Skin of body (tissue), 2 donors: ENCODE data around the gene ZNF124. TPM values are rescaled to one million over a fixed set of nuclear protein-coding genes. Genes with fewer than 3 reads are reported as not detected.
"Not testable (repeated sequence)": the region's sequence is repeated elsewhere in the genome, so short reads cannot be mapped to it uniquely, and the experiment has no call there.

Source experiments
- DNase-seq: peaks from one replicate; lab custom pipeline; 2025; lab: John Stamatoyannopoulos, UW
- total RNA-seq: library from RNA; depleted of rRNA; stranded (reverse); fragments of >200 nt; gene quantifications from one replicate; pipeline ENCODE4 v1.2.3, GENCODE V29; 2014

ZNF124 gene
- total RNA-seq, 1 donor from 2014 or later = 54.8 TPM

DNA sequence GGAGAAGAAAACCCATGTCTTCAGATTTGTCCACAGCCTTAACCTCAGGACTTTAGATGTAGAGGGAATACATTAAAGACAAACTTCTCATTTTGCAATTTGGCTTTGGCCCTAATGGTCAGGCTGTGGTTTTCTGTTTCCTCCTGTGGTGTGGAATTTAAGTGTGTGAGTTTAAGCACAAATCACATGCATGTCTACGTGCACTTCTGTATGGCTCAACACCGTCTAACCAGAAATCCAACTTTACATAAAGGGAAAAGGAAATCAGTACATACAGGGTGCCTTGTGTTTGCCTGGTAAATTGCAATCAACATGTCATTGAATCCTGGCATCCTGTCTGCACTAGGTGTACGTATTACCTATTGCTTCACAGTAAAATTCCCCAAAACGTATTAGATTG lies 1.2 kb upstream of the ZNF124 start:
- DNase-seq = no peak

DNA sequence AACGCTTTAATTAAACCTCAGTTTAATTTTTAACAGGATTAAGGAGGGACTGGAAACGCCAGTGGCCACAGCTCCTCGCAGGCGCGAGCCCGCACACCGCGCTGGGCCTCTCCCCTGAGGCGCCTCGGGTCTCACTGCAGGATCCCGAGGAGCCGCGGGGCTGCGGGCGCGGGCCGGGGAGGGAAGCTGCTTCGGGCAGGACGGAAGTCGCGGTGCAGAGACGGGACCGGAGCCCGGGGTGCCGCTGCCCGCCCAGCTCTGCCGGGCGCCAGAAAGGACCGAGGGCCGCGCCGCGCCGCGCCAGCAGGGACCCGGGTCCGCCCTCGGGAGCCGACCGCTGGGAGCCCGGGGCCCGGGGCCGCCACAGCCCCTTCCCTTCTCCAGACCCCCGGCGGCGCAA lies 377 bp downstream of the ZNF124 start:
- DNase-seq = not testable (repeated sequence)

DNA sequence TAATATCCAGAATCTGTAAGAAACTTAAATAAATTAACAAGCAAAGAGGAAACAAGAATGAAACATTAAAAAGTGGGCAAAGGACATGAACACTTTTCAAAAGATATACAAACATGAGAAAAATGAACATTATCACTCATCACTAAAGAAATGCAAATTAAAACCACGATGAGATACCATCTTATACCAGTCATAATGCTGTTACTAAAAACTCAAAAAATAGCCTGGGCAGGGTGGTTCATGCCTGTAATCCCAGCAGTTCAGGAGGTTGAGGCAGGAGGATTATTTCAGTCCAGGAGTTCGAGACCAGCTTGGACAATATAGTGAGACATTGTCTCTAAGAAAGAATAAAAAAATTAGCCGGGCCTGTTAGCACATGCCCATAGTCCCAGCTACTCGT lies 6.1 kb downstream of the ZNF124 start:
- DNase-seq = no peak

DNA sequence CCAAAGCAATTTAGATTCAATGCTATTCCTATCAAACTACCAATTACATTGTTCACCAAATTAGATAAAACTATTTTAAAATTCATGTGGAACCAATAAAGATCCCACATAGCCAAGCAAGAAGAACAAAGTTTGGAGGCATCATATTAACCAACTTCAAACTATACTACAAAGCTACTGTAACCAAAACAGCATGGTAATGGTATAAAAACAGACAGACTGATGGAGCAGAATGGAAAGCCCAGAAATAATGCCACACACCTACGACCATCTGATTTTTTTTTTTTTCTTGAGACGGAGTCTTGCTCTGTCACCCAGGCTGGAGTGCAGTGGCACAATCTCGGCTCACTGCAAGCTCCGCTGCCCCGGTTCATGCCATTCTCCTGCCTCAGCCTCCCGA lies 7.1 kb downstream of the ZNF124 start:
- no peak for DNase-seq

DNA sequence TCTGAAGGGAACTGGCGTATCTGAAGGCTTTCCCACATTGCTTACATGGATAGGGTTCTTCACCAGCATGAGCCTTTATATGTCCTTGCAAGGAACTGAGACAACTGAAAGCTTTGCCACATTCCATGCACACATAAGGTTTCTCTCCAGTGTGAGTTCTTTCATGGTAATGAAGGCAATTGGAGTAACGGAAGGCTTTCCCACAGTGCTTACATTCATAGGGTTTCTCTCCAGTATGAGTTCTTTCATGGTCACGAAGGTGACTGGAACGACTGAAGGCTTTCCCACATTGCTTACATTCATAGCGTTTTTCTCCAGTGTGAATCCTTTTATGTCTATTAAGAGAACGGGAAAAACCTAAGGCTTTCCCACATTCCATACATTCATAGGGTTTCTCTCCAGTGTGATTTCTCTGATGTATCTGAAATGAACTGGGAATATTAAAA lies 15.0 kb downstream of the ZNF124 start:
- no peak for DNase-seq

DNA sequence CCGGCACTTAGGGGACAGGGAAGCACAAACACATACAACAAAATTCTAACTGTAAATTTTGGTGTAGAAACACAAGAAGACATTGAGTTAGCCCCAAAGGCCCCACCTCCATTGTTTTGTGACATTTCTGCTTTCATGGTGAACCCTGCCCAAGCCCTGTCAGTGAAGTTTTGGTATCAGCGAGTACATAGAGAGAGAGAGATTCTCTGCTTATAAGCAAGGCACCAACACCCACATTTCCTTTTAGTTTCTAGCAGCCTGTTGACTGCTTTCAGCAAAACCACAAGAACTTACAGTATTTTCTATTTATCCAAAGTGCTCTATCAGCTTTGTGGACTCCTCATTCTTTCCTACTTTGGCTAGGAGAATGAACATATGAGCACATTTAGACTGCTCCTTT lies 24.0 kb downstream of the ZNF124 start:
- no peak for DNase-seq

DNA sequence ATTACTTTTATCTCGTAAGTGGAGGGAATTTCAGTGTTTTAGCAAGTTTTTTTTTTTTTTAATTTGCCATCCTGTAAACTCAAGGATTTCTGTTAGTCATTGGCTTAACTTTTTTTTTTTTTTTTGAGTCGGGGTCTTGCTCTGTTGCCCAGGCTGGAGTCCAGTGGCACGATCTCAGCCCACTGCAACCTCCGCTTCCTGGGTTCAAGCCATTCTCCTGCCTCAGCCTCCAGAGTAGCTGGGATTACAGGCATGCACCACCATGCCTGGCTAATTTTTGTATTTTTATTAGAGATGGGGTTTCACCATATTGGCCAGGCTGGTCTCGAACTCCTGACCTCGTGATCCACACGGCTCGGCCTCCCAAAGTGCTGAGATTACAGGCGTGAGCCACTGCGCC lies 24.7 kb downstream of the ZNF124 start:
- DNase-seq = not testable (repeated sequence)

DNA sequence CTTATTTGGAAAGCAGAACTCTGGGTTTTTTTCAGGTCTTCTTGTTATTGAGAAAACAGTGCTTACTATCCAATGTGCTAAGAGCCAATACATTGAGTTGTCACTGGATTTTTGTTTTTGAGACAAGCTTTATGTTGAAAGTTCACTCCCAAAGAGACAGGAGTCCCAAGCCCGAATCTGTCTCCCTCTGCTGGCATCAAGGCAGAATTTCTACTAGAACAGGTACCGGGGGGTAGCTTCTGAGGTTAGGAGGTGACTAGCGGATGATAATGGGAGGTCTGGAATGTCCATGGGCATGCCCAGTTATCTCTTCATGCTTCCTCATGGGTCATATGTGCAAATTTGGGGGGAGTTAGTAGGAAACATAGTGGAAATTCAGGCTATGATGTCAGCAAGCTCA lies 25.1 kb downstream of the ZNF124 start:
- DNase-seq = no peak

DNA sequence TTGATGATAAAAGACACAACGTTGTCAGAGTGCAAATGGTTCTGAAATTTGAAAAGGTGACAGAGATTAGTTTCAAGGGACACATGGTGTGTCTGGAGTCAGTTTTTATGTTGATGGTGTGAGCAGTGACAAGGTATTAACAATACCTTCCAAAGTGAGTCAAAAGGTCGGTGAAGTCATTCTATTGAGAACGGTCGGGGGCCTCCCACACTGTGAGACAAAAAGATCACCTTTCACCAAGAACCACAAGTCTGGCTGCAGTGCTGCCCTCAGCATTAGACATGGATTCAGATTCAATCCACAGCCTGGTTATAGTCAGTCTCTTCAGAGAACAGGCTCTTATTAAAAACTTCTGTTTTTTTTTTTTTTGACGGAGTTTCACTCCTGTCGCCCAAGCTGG lies 26.5 kb downstream of the ZNF124 start:
- no peak for DNase-seq

DNA sequence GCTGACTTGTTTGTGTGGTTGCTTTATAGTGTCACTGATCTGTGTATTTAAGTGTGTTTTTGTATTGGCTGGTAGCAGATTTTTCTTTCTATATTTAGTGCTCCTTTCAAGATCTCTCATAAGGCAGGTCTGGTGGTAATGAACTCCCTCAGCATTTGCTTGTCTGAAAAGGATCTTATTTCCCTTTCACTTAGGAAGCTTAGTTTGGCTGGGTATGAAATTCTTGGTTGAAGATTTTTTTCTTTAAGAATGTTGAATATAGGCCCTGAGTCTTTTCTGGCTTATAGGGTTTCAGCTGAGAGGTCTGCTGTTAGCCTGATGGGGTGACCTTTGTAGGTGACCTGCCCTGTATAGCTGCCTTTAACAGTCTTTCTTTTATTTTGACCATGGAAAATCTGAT lies 32.3 kb downstream of the ZNF124 start:
- not testable (repeated sequence) for DNase-seq

DNA sequence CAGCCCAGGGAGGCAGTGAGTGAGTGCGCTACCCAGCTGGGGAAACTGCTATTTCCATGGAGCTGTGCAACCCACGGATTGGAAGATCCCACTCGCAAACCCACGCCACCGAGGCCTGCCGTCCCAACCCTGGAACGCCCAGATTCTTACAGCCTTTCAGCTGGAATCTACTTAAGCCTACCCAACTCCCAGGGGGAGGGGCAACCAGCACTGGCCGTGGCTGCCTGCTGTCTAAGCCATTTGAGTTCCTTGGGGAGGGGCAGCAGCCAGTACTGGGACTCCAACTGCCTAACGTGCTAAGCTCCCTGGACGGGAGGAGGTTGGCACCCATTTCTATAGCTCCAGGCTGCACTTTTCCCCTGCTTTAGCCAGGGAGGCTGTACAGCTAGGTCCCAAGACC lies 40.6 kb downstream of the ZNF124 start:
- DNase-seq = no peak

DNA sequence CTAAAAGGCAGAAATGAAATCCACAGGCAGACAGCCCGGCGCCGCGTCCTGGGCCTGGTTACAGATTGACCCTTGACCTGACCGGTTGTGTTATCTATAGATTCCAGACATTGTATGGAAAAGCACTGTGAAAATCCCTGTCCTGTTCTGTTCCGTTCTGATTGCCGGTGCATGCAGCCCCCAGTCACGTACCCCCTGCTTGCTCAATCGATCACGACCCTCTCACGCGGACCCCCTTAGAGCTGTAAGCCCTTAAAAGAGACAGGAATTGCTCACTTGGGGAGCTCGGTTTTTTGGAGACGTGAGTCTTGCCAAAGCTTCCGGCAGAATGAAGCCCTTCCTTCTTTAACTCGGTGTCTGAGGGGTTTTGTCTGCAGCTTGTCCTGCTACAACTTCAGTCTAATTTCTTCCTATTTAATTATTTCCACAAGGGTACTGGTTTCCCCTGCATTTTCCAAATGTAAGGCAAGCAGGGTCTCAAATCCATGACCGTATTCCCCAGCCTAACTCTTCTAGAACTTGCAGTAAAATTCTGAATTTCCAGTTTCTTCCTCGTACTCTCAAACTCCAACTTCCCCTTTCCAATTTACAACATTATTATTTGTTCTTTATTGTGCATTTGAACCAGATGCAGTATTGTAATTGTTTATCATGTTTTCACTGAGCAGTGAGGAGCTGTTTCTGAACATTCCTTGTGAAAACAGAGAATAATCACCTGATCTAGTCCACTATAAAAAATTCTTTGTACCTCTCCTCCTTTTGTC lies 44.1 kb downstream of the ZNF124 start:
- DNase-seq = not testable (repeated sequence)

DNA sequence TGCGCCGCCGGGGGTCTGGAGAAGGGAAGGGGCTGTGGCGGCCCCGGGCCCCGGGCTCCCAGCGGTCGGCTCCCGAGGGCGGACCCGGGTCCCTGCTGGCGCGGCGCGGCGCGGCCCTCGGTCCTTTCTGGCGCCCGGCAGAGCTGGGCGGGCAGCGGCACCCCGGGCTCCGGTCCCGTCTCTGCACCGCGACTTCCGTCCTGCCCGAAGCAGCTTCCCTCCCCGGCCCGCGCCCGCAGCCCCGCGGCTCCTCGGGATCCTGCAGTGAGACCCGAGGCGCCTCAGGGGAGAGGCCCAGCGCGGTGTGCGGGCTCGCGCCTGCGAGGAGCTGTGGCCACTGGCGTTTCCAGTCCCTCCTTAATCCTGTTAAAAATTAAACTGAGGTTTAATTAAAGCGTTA lies 45.2 kb downstream of the ZNF124 start:
- not testable (repeated sequence) for DNase-seq

DNA sequence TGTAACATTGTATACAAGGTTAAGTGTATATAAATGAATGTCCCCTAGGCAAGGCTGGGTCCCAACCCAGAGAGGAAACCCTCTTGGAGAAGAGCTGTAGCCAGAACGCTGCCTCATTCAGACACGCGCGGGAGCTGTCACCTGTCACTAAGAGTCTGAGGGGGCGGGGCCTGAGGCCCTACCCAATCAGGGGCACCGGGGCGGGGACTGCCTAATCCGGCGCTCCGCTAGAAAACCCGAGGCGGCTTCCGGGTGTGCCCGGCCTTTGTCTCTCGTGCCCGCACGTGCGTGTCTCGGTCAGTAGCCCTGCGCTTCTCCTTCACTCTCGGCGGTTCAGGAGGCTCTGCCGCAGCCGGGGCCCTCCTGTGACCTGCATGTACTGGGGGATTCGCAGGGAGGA lies 45.7 kb downstream of the ZNF124 start:
- not testable (repeated sequence) for DNase-seq

DNA sequence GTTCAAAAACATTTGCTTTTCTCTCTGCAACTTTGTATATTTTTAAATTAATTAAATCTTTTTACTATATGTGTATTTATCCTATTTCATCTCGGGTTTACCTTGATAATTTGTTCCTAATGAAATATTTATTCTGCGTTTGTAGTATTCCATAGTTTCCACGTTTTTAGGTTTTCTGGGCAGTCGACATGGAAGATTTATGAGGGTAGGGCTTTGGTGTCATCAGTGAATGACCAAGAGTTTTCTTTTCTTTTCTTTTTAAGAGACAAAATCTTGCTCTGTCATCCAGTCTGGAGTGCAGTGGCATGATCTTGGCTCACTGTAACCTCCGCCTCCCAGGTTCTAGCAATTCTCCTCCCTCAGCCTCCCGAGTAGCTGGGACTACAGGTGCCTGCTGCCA lies 50.4 kb downstream of the ZNF124 start:
- DNase-seq = no peak

DNA sequence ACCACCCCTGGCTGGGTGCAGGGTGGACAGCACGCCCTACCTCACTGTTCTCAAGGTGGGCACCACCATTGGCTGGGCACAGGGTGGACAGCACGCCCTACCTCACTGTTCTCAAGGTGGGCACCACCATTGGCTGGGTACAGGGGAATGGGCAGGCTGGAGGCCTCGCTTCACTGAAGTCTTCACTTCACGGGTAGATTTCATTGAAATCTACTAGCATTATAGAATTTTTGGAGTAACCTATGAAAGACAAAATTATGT lies 51.5 kb downstream of the ZNF124 start:
- not testable (repeated sequence) for DNase-seq

DNA sequence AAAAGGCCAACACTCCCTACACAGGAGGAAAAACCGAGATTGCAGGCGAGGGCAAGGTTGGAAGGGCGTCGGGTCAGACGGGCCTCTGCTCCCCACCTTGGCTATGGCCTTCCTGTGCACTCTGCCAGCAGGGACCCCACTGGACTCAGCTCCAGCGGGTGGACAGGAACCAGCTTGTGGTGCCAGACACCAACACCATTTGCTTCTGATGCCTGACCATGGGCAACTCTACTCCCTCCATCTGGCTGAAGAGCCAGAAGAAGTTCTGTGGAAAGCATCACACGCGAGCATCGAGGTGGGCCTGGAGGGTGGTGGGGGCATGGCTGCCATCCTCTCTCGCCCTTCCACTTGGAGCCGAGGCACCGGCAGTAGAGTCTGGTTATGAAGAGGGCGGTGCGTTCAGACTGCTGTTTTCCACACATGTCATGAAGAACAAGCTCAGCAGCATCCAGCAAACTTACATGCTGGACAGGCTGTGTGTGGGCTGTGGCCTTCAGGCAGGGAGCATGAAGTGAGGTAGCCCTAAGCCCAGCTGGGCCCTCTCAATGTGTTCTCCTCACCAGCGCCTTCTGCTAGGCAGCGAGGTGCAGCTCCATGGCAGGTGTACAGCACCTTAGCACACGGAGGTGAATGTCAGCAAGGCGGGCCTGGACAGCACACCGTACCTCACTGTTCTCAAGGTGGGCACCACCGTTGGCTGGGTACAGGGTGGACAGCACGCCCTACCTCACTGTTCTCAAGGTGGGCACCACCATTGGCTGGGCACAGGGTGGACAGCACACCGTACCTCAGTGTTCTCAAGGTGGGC lies 52.0 kb downstream of the ZNF124 start:
- no peak for DNase-seq

DNA sequence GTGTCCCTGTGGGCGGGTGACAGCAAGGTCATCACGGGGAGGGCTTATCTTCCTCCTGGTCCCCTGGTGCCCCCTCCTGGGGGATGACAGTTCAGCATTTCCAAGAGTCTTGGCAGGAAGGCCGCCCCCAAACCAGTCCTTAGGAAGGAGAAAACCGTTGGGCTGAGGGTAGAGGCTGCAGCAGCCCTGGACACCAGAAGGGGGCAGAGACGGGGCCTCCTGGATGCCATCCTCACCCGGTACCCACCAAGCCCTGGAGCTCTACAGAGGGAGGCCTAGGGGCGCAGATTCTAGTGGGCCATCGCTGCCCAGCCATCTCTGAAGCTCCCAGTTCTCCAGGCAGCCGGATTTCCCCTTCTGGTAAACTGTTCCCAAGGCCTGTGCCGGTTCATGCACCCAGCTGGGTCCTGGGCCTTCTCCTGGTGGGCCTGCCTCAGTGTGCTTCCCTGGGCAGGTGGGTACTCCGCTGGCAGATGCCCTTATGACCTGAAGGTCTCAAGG lies 52.8 kb downstream of the ZNF124 start:
- no peak for DNase-seq

DNA sequence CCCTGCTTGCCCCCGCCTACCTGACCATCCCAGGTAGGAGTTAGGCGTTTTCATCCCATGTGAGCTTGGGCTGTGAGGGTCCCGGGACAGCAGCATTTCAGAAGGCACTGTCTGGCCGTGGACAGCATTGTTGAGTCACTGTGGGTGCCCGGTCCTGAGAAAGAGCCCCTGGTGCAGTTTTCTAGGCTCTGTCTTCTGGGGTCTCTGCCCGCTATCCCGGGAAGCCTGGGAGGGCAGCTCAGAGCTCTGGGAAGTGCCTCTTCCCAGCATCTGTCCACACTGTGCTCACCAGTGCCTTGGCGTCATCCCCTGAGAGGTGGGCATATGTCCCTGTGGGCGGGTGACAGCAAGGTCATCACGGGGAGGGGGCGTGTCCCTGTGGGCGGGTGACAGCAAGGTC lies 56.3 kb downstream of the ZNF124 start:
- no peak for DNase-seq

DNA sequence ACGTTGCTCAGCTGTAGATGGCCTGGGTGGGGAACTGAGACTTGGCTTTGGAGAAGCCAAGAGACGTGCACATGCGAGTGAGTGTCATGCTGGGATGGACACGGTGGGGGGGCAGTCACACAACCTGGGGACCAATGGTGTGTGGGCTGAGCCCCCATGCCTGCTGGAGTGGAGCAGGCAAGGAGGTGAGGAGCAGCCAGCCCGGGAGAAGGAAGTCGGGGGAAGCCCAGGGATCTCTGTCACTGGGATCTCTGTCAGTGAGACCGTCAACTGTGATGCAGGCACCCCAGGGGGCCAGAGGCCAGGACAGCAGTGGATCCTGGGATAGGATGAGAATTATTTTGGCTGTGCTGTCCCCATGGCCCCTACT lies 56.7 kb downstream of the ZNF124 start:
- DNase-seq = no peak

DNA sequence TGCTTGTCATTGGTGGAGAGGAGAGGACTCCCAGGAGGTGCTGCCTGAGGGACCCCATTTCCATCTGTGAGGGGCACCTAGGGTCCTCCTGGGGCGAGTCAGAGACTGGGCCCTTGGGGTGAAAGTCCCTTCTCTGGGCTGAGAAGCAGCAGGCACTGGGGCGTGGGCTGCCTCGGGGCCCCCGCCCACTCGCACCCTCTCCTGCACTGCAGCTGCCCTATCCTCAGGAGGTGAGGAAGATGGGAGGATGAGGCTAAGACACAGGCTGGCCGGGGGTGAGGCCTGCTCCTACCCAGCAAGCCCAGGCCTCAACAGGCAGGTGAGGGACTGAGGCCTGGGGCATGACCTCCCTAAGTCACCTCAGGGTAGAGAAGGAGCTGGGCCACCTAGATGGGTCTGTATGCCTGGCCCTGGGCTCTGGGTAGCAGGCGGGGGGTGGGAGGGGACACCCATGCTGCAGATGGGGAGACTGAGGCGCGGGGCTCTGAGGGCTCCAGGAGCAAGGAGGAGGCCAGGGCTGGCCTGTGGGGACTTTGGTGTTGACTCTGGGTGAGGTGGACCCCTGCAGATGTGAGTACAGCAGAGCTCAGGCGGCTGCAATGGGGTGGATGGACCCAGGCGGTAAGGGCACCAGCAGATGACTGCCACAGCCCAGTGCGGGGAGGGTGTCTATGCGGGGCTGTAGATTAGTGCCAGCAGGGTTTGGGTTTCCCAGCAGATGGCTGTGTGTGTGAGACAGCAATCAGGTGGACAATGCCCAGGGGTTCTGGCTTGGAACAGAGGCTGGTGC lies 57.3 kb downstream of the ZNF124 start:
- no peak for DNase-seq

DNA sequence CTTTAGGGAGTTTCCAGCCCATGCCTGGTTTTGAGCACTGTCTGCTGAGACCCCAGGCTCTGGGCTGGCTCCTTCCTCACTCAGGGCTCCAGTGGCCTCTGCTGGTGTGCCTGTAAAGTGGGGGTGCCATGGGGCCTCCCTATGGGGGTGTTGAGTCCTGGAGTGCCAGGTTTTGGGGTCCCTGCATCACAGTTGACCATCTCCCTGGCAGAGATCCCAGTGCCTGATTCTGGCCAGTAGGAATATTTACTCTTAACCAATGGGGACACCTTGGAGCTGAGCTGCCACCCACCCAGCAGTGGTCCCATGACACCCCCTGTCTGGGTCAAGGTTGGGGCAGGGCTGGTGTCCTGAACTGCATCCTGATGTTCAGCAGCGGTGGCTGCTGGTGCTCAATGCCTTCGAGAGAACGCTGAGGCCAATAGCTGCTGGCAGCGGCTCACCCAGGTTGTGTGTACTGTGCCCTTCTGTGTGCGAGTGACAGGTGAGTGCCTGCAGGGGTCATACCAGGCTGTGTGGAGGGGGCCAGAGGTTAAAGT lies 58.0 kb downstream of the ZNF124 start:
- no peak for DNase-seq
